ENCODE measurements around the gene NFIC. TPM values are rescaled to one million over a fixed set of nuclear protein-coding genes. Genes with fewer than 3 reads are reported as not detected.

Gene NFIC
- total and polyA plus RNA-seq, 2 donors from 2014 or later: 20.3 to 173 TPM

GRCh38 chr19:3407556-3408516, 41.5 kb downstream of the NFIC start:
- no peak for FAIRE-seq
- Histone ChIP-seq H3K4me1 (ENCODE audit: control insufficient read depth in 2 of 3, insufficient read depth in 2 of 3, low read depth in 1 of 3, low read length in 3 of 3) (peaks cover 0 to 28% (median 6%) of the 10 kb centered on the region in 3 donors), H3K36me3 (ENCODE audit: control insufficient read depth in 2 of 3, insufficient read depth in 3 of 3, low read length in 3 of 3) (peaks cover 0 to 5% (median 0%) of the 10 kb centered on the region in 3 donors), H3K27me3 (ENCODE audit: control insufficient read depth, insufficient read depth, low read length) (no peaks in the 10 kb centered on the region), H3K27ac (ENCODE audit: low read depth in 2 of 2, low read length in 2 of 2) (peak overlapping the region; percentile 56 to 73), H3K4me3 (ENCODE audit: low read length in 3 of 3) (no peak overlapping the region), H3K9ac (ENCODE audit: low read length in 3 of 3) (peak overlapping the region in 2 of 3 donors; percentile 8 to 21), H3K9me3 (ENCODE audit: control insufficient read depth in 2 of 3, insufficient read depth in 1 of 3, low read length in 3 of 3) (no peaks in the 10 kb centered on the region)
- peak in 2 of 5 donors; percentile 24 to 74 for DNase-seq
- intact Hi-C loops (cut with DNase I): no loop called here
- no peak for TF ChIP-seq CTCF (IDR thresholded peaks at IDR 0.05; ENCODE audit: borderline replicate concordance, extremely low read depth, insufficient read depth)

- no peak for TF ChIP-seq CTCF (IDR thresholded peaks at IDR 0.05; ENCODE audit: borderline replicate concordance, extremely low read depth, insufficient read depth)
- no peaks in the 10 kb centered on the region for H3K27me3 ChIP-seq (ENCODE audit: control insufficient read depth, insufficient read depth, low read length)
- intact Hi-C loops (cut with DNase I): no loop called here
- FAIRE-seq (no peak), DNase-seq (no peak)
- H3K36me3 ChIP-seq (ENCODE audit: control insufficient read depth in 2 of 3, insufficient read depth in 3 of 3, low read length in 3 of 3): no peaks in the 10 kb centered on the region
- no peaks in the 10 kb centered on the region for H3K9me3 ChIP-seq (ENCODE audit: control insufficient read depth in 2 of 3, insufficient read depth in 1 of 3, low read length in 3 of 3)
- peaks cover 0 to 26% (median 6%) of the 10 kb centered on the region in 3 donors for H3K4me1 ChIP-seq (ENCODE audit: control insufficient read depth in 2 of 3, insufficient read depth in 2 of 3, low read depth in 1 of 3, low read length in 3 of 3)
- H3K9ac ChIP-seq (ENCODE audit: low read length in 3 of 3): peak overlapping the region in 2 of 3 donors; percentile 41 to 65
- peak overlapping the region; percentile 56 to 83 for H3K27ac ChIP-seq (ENCODE audit: low read depth in 2 of 2, low read length in 2 of 2)
- H3K4me3 ChIP-seq (ENCODE audit: low read length in 3 of 3): peak overlapping the region in 1 of 3 donors; percentile 42
Measured at GRCh38 chr19:3408996-3409345, 42.6 kb downstream of the NFIC start.

GRCh38 chr19:3409346-3410064, 43.1 kb downstream of the NFIC start:
- peak overlapping the region in 1 of 3 donors; percentile 42 for H3K4me3 ChIP-seq (ENCODE audit: low read length in 3 of 3)
- FAIRE-seq: no peak
- no peaks in the 10 kb centered on the region for H3K9me3 ChIP-seq (ENCODE audit: control insufficient read depth in 2 of 3, insufficient read depth in 1 of 3, low read length in 3 of 3)
- H3K4me1 ChIP-seq (ENCODE audit: control insufficient read depth in 2 of 3, insufficient read depth in 2 of 3, low read depth in 1 of 3, low read length in 3 of 3): peaks cover 0 to 26% (median 6%) of the 10 kb centered on the region in 3 donors
- intact Hi-C loops (cut with DNase I): no loop called here
- H3K36me3 ChIP-seq (ENCODE audit: control insufficient read depth in 2 of 3, insufficient read depth in 3 of 3, low read length in 3 of 3): no peaks in the 10 kb centered on the region
- H3K27ac ChIP-seq (ENCODE audit: low read depth in 2 of 2, low read length in 2 of 2): peak overlapping the region; percentile 56 to 83
- H3K9ac ChIP-seq (ENCODE audit: low read length in 3 of 3): peak overlapping the region in 2 of 3 donors; percentile 41 to 65
- no peaks in the 10 kb centered on the region for H3K27me3 ChIP-seq (ENCODE audit: control insufficient read depth, insufficient read depth, low read length)
- peak in 1 of 5 donors; percentile 88 for DNase-seq
- TF ChIP-seq CTCF (IDR thresholded peaks at IDR 0.05; ENCODE audit: borderline replicate concordance, extremely low read depth, insufficient read depth): no peak

All from kidney (tissue), 14 donors.